ENCODE data around the gene SRP68.
A peak's percentile ranks its signal among the peaks of the same experiment; 100 is the strongest.
"Not testable (repeated sequence)": the region's sequence is repeated elsewhere in the genome, so short reads cannot be mapped to it uniquely, and the experiment has no call there.

The SRP68 gene

GRCh38 chr17:76076765-76077583 is 4.7 kb upstream of the SRP68 start:
- DNase-seq (ENCODE audit: low read depth in 4 of 4, low spot score in 1 of 4) = no peak

GRCh38 chr17:76076146-76076764 is 3.9 kb upstream of the SRP68 start:
- no peak for DNase-seq (ENCODE audit: low read depth in 4 of 4, low spot score in 1 of 4)

GRCh38 chr17:76075364-76076145 is 3.2 kb upstream of the SRP68 start:
- DNase-seq (ENCODE audit: low read depth in 4 of 4, low spot score in 1 of 4) = no peak

GRCh38 chr17:76074390-76075363 is 2.4 kb upstream of the SRP68 start, which contains the start of gene GALR2:
TSS of gene GALR2 (plus strand) at chr17:76074781. CDS start at chr17:76074884, 103 bp downstream.
- no peak for DNase-seq (ENCODE audit: low read depth in 4 of 4, low spot score in 1 of 4)

- DNase-seq (ENCODE audit: low read depth in 4 of 4, low spot score in 1 of 4) = no peak
Measured at GRCh38 chr17:76071531-76072147, 678 bp downstream of the SRP68 start.

GRCh38 chr17:76065775-76066174 is 6.5 kb downstream of the SRP68 start:
- no peak for DNase-seq (ENCODE audit: low read depth in 4 of 4, low spot score in 1 of 4)

GRCh38 chr17:76063875-76064546 is 8.3 kb downstream of the SRP68 start:
- DNase-seq (ENCODE audit: low read depth in 4 of 4, low spot score in 1 of 4) = peak in 2 of 4 experiments; percentile 37 to 42

- not testable (repeated sequence) for DNase-seq (ENCODE audit: low read depth in 4 of 4, low spot score in 1 of 4)
Measured at GRCh38 chr17:76058264-76058663, 14.1 kb downstream of the SRP68 start.

- DNase-seq (ENCODE audit: low read depth in 4 of 4, low spot score in 1 of 4) = no peak
Measured at GRCh38 chr17:76056882-76057281, 15.4 kb downstream of the SRP68 start.

- no peak for DNase-seq (ENCODE audit: low read depth in 4 of 4, low spot score in 1 of 4)
Measured at GRCh38 chr17:76054112-76054476, 18.2 kb downstream of the SRP68 start.

GRCh38 chr17:76053246-76054111 is 18.8 kb downstream of the SRP68 start:
- DNase-seq (ENCODE audit: low read depth in 4 of 4, low spot score in 1 of 4) = no peak

- DNase-seq (ENCODE audit: low read depth in 4 of 4, low spot score in 1 of 4) = no peak
Measured at GRCh38 chr17:76051561-76051960, 20.8 kb downstream of the SRP68 start.

GRCh38 chr17:76050538-76051467 is 21.5 kb downstream of the SRP68 start:
- no peak for DNase-seq (ENCODE audit: low read depth in 4 of 4, low spot score in 1 of 4)

- no peak for DNase-seq (ENCODE audit: low read depth in 4 of 4, low spot score in 1 of 4)
Measured at GRCh38 chr17:76049836-76050537, 22.3 kb downstream of the SRP68 start.

GRCh38 chr17:76049239-76049638 is 23.1 kb downstream of the SRP68 start:
- no peak for DNase-seq (ENCODE audit: low read depth in 4 of 4, low spot score in 1 of 4)

GRCh38 chr17:76048711-76049110 is 23.6 kb downstream of the SRP68 start:
- DNase-seq (ENCODE audit: low read depth in 4 of 4, low spot score in 1 of 4) = no peak

- DNase-seq (ENCODE audit: low read depth in 4 of 4, low spot score in 1 of 4) = no peak
Measured at GRCh38 chr17:76048025-76048605, 24.2 kb downstream of the SRP68 start.

Data from stimulated activated CD4-positive, alpha-beta T cell treated with anti-CD3 and anti-CD28 coated beads, Interleukin-1b, Interleukin-23, amount 100 ng/mL, for 24 hours (primary cell).